ENCODE data around the gene IMPACT.

DNA sequence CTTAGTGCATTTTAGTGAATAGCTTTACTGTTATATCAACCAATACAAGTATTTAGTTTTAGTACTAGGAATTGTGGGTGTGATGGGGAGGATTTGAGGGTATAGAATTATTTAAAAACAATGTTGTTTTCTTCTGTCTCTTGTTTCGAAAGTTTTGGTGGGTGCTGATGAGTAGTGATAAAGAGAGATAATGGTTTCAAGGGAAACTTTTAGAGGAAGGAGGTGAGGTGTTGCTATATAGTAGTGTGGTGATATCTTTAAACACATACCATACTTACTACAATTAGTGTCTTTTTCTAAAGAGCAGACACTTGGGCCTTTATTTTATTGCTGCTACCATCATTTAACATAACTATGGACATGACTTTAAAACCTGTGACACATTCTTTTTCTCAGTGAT lies 10.5 kb downstream of the IMPACT start:
- TF ChIP-seq, protein P1, sequence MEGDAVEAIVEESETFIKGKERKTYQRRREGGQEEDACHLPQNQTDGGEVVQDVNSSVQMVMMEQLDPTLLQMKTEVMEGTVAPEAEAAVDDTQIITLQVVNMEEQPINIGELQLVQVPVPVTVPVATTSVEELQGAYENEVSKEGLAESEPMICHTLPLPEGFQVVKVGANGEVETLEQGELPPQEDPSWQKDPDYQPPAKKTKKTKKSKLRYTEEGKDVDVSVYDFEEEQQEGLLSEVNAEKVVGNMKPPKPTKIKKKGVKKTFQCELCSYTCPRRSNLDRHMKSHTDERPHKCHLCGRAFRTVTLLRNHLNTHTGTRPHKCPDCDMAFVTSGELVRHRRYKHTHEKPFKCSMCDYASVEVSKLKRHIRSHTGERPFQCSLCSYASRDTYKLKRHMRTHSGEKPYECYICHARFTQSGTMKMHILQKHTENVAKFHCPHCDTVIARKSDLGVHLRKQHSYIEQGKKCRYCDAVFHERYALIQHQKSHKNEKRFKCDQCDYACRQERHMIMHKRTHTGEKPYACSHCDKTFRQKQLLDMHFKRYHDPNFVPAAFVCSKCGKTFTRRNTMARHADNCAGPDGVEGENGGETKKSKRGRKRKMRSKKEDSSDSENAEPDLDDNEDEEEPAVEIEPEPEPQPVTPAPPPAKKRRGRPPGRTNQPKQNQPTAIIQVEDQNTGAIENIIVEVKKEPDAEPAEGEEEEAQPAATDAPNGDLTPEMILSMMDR (IDR thresholded peaks at IDR 0.05) = no peak
- TF ChIP-seq SIN3A (IDR thresholded peaks at IDR 0.05; ENCODE audit: borderline replicate concordance, insufficient read depth, low read depth, low read length) (no peak), POLR2AphosphoS5 (IDR thresholded peaks at IDR 0.05; ENCODE audit: low read depth, low read length) (no peak)

All from Panc1 (cell line).